Adrenal gland (tissue), 5 donors: ENCODE measurements around the gene GTF2A1L.

Source experiments
- CTCF ChIP-seq, 6 experiments: fragments of 450-650 bp in 4 of 6; fragments of 200-600 bp in 2 of 6; sonication (generic) in 1 of 6; IDR thresholded peaks; 1 replicate in 5 of 6; 2 replicates in 1 of 6; pipeline versions ENCODE4 v1.5.1 to v1.8.0; 2016 to 2021; ENCODE audit warnings: antibody characterized with exemption in 6 of 6, mild to moderate bottlenecking in 2 of 6, moderate library complexity in 1 of 6
- POLR2A ChIP-seq, 2 donors: fragments of 450-650 bp; IDR thresholded peaks; one replicate each; pipeline ENCODE4 v1.6.1; 2017; ENCODE audit warnings: antibody characterized with exemption in 2 of 2, mild to moderate bottlenecking in 2 of 2, moderate library complexity in 1 of 2
- donor health status: DM: no; HTN: no; CAD: no.

GRCh38 chr2:48574353-48575287 lies 43.0 kb upstream of the GTF2A1L start:
- TF ChIP-seq CTCF (IDR thresholded peaks at IDR 0.05) (no peak), POLR2A (IDR thresholded peaks at IDR 0.05) (no peak)
